ENCODE data around the gene KCNQ1. TPM values are rescaled to one million over a fixed set of nuclear protein-coding genes. Genes with fewer than 3 reads are reported as not detected.

The KCNQ1 gene
- total and polyA plus RNA-seq, 9 of the 15 experiments (the other 6 are each of a cell fraction or from before 2014, with no cell fraction given), result 0.44 TPM; not detected in 8

- TF ChIP-seq ZNF512 (tag; IDR thresholded peaks at IDR 0.05), result no peak
- TF ChIP-seq SAFB (IDR thresholded peaks at IDR 0.05; ENCODE audit: borderline replicate concordance, low read depth, low read length), result no peak
- TF ChIP-seq FOXM1 (IDR thresholded peaks at IDR 0.05; ENCODE audit: low read depth), result no peak; the same call in 1 of the 2 replicates
- 0 out of 2 replicates have a peak, but pooled peaks have one; percentile 54 for TF ChIP-seq FOXM1 (CRISPR knock-in tag; IDR thresholded peaks at IDR 0.05; ENCODE audit: low read depth)
- TF ChIP-seq ZNF592 (IDR thresholded peaks at IDR 0.05), result peak; percentile 82
- TF ChIP-seq ZNF133 (CRISPR knock-in tag; IDR thresholded peaks at IDR 0.05), result no peak
- peak; percentile 93 for TF ChIP-seq RB1 (IDR thresholded peaks at IDR 0.05; ENCODE audit: low read depth)
- TF ChIP-seq PML (IDR thresholded peaks at IDR 0.05; ENCODE audit: low read length), result no peak
- no peak; the same call in 1 of the 2 replicates for TF ChIP-seq CREB3 (tag; conservative IDR thresholded peaks at IDR 0.05; ENCODE audit: low read depth)
- TF ChIP-seq ATF7 (IDR thresholded peaks at IDR 0.05), result peak; percentile 76
- no peak for TF ChIP-seq ADNP (tag; IDR thresholded peaks at IDR 0.05)
- TF ChIP-seq ZNF274 (IDR thresholded peaks at IDR 0.05; ENCODE audit: borderline replicate concordance, low read depth, low read length), result no peak
- peak; percentile 47 for TF ChIP-seq CHD1 (IDR thresholded peaks at IDR 0.05; ENCODE audit: low read length)
- no peak for TF ChIP-seq ZNF3 (CRISPR knock-in tag; IDR thresholded peaks at IDR 0.05)
- peak; percentile 96 for TF ChIP-seq NFIC (IDR thresholded peaks at IDR 0.05)
- TF ChIP-seq ZBTB49 (CRISPR knock-in tag; IDR thresholded peaks at IDR 0.05; ENCODE audit: borderline replicate concordance), result no peak
- no peak for TF ChIP-seq RAD21 (CRISPR knock-in tag; conservative IDR thresholded peaks at IDR 0.05 in 1 of 2, IDR thresholded peaks at IDR 0.05 in 1 of 2)
- no peak for TF ChIP-seq ZNF717 (CRISPR knock-in tag; IDR thresholded peaks at IDR 0.05)
- no peak for TF ChIP-seq PHB2 (IDR thresholded peaks at IDR 0.05; ENCODE audit: low read depth)
These were observed 445.9 kb downstream of the KCNQ1 start (continued) for GRCh38 chr11:2890466-2891294.
